Measurements from ENCODE around the gene CDH1. TPM values are rescaled to one million over a fixed set of nuclear protein-coding genes. Genes with fewer than 3 reads are reported as not detected.
A peak's percentile ranks its signal among the peaks of the same experiment; 100 is the strongest.

Gene CDH1
- total and polyA plus RNA-seq, 7 experiments from 2014 or later = 0.34 to 1.3 (median 1.2) TPM; not detected in 4

GRCh38 chr16:68704232-68704867, 32.7 kb upstream of the CDH1 start:
- Histone ChIP-seq H3K4me3 (ENCODE audit: low read length) (no peak overlapping the region), H3K27ac (ENCODE audit: low read depth, low read length) (no peak overlapping the region), H3K27me3 (ENCODE audit: control insufficient read depth in 2 of 2, insufficient read depth in 2 of 2, low read length in 2 of 2) (no peaks in the 10 kb centered on the region), H3K4me1 (ENCODE audit: control insufficient read depth in 2 of 2, insufficient read depth in 2 of 2, low read length in 2 of 2) (no peaks in the 10 kb centered on the region), H3K36me3 (ENCODE audit: control insufficient read depth in 2 of 3, insufficient read depth in 3 of 3, low read length in 3 of 3) (no peaks in the 10 kb centered on the region), H3K9me3 (ENCODE audit: control insufficient read depth in 2 of 3, low read length in 3 of 3) (no peaks in the 10 kb centered on the region)
- no peak overlapping the region for H3K27ac Mint-ChIP-seq
- no peak overlapping the region for H3K4me3 Mint-ChIP-seq
- H3K36me3 Mint-ChIP-seq = no peaks in the 10 kb centered on the region
- no peaks in the 10 kb centered on the region for H3K9me3 Mint-ChIP-seq
- H3K27me3 Mint-ChIP-seq = no peaks in the 10 kb centered on the region
- POLR2A ChIA-PET = no interaction called here
- intact Hi-C loops (cut with micrococcal nuclease) = loop anchor here (1.0 to 5.0 kb wide), 4 partner anchors 96 to 418 kb away; partner anchors contain the start of gene TANGO6 (in 1 of the 2)
- ATAC-seq (peak; percentile 72), DNase-seq (peak in 8 of 9 donors; percentile 9 to 66 (median 31))
- CTCF ChIA-PET = no interaction called here
- peaks cover 0 to 4% (median 0%) of the 10 kb centered on the region in 7 donors for H3K4me1 Mint-ChIP-seq

GRCh38 chr16:68707340-68708152, 29.5 kb upstream of the CDH1 start:
- Mint-ChIP-seq H3K4me3 (no peak overlapping the region), H3K4me1 (peaks cover 0 to 8% (median 5%) of the 10 kb centered on the region in 7 donors), H3K27ac (peak overlapping the region in 1 of 9 donors; percentile 21), H3K27me3 (peaks cover 0 to 17% (median 11%) of the 10 kb centered on the region in 5 donors), H3K9me3 (no peaks in the 10 kb centered on the region), H3K36me3 (no peaks in the 10 kb centered on the region)
- ChIA-PET POLR2A (no interaction called here), CTCF (interaction anchor here (0.5 kb wide), 1 partner anchor 331 kb away, joined by 3 read pairs; no protein-coding TSS in a partner anchor)
- no peak overlapping the region for H3K27ac ChIP-seq (ENCODE audit: low read depth, low read length)
- H3K36me3 ChIP-seq (ENCODE audit: control insufficient read depth in 2 of 3, insufficient read depth in 3 of 3, low read length in 3 of 3) = no peaks in the 10 kb centered on the region
- no peak overlapping the region for H3K4me3 ChIP-seq (ENCODE audit: low read length)
- H3K4me1 ChIP-seq (ENCODE audit: control insufficient read depth in 2 of 2, insufficient read depth in 2 of 2, low read length in 2 of 2) = no peaks in the 10 kb centered on the region
- DNase-seq (no peak), ATAC-seq (no peak)
- intact Hi-C loops (cut with micrococcal nuclease) = no loop called here
- no peaks in the 10 kb centered on the region for H3K27me3 ChIP-seq (ENCODE audit: control insufficient read depth in 2 of 2, insufficient read depth in 2 of 2, low read length in 2 of 2)
- H3K9me3 ChIP-seq (ENCODE audit: control insufficient read depth in 2 of 3, low read length in 3 of 3) = no peaks in the 10 kb centered on the region

- no peak for DNase-seq
- no peak overlapping the region for H3K4me3 ChIP-seq (ENCODE audit: low read length)
- intact Hi-C loops (cut with micrococcal nuclease) = no loop called here
- H3K27ac Mint-ChIP-seq = no peak overlapping the region
- H3K36me3 ChIP-seq (ENCODE audit: control insufficient read depth in 2 of 3, insufficient read depth in 3 of 3, low read length in 3 of 3) = no peaks in the 10 kb centered on the region
- H3K4me1 Mint-ChIP-seq = peaks cover 0 to 7% (median 5%) of the 10 kb centered on the region in 7 donors
- H3K9me3 ChIP-seq (ENCODE audit: control insufficient read depth in 2 of 3, low read length in 3 of 3) = no peaks in the 10 kb centered on the region
- no peaks in the 10 kb centered on the region for H3K9me3 Mint-ChIP-seq
- H3K27me3 ChIP-seq (ENCODE audit: control insufficient read depth in 2 of 2, insufficient read depth in 2 of 2, low read length in 2 of 2) = no peaks in the 10 kb centered on the region
- H3K27me3 Mint-ChIP-seq = peaks cover 2 to 27% (median 16%) of the 10 kb centered on the region in 5 donors
- no peak overlapping the region for H3K27ac ChIP-seq (ENCODE audit: low read depth, low read length)
- no peaks in the 10 kb centered on the region for H3K4me1 ChIP-seq (ENCODE audit: control insufficient read depth in 2 of 2, insufficient read depth in 2 of 2, low read length in 2 of 2)
- H3K4me3 Mint-ChIP-seq = no peak overlapping the region
- no peak for ATAC-seq
- POLR2A ChIA-PET = no interaction called here
- CTCF ChIA-PET = no interaction called here
- H3K36me3 Mint-ChIP-seq = no peaks in the 10 kb centered on the region
These were observed 26.9 kb upstream of the CDH1 start for GRCh38 chr16:68710211-68710610.

- no peak overlapping the region for H3K4me3 ChIP-seq (ENCODE audit: low read length)
- H3K27ac ChIP-seq (ENCODE audit: low read depth, low read length) = no peak overlapping the region
These were observed 25.5 kb upstream of the CDH1 start for GRCh38 chr16:68711421-68712139.

GRCh38 chr16:68713361-68713760, 23.7 kb upstream of the CDH1 start:
- no peaks in the 10 kb centered on the region for H3K9me3 ChIP-seq (ENCODE audit: control insufficient read depth in 2 of 3, low read length in 3 of 3)
- ChIA-PET CTCF (no interaction called here), POLR2A (no interaction called here)
- Mint-ChIP-seq H3K27me3 (peaks cover 2 to 27% (median 16%) of the 10 kb centered on the region in 5 donors), H3K27ac (no peak overlapping the region), H3K9me3 (peaks cover 0 to 10% (median 0%) of the 10 kb centered on the region in 11 donors), H3K4me3 (no peak overlapping the region), H3K4me1 (peaks cover 0 to 7% (median 5%) of the 10 kb centered on the region in 7 donors), H3K36me3 (no peaks in the 10 kb centered on the region)
- intact Hi-C loops (cut with micrococcal nuclease) = no loop called here
- H3K36me3 ChIP-seq (ENCODE audit: control insufficient read depth in 2 of 3, insufficient read depth in 3 of 3, low read length in 3 of 3) = no peaks in the 10 kb centered on the region
- ATAC-seq (no peak), DNase-seq (no peak)
- H3K4me1 ChIP-seq (ENCODE audit: control insufficient read depth in 2 of 2, insufficient read depth in 2 of 2, low read length in 2 of 2) = no peaks in the 10 kb centered on the region
- no peaks in the 10 kb centered on the region for H3K27me3 ChIP-seq (ENCODE audit: control insufficient read depth in 2 of 2, insufficient read depth in 2 of 2, low read length in 2 of 2)
- H3K27ac ChIP-seq (ENCODE audit: low read depth, low read length) = no peak overlapping the region
- H3K4me3 ChIP-seq (ENCODE audit: low read length) = no peak overlapping the region

More at GRCh38 chr16:68711421-68712139, 25.5 kb upstream of the CDH1 start:
- intact Hi-C loops (cut with micrococcal nuclease) = no loop called here
- no peaks in the 10 kb centered on the region for H3K4me1 ChIP-seq (ENCODE audit: control insufficient read depth in 2 of 2, insufficient read depth in 2 of 2, low read length in 2 of 2)
- no peaks in the 10 kb centered on the region for H3K36me3 ChIP-seq (ENCODE audit: control insufficient read depth in 2 of 3, insufficient read depth in 3 of 3, low read length in 3 of 3)
- peaks cover 0 to 7% (median 5%) of the 10 kb centered on the region in 7 donors for H3K4me1 Mint-ChIP-seq
- H3K9me3 Mint-ChIP-seq = no peaks in the 10 kb centered on the region
- H3K27ac Mint-ChIP-seq = no peak overlapping the region
- H3K36me3 Mint-ChIP-seq = no peaks in the 10 kb centered on the region
- ChIA-PET CTCF (no interaction called here), POLR2A (no interaction called here)
- ATAC-seq (peak; percentile 84), DNase-seq (no peak)
- H3K4me3 Mint-ChIP-seq = no peak overlapping the region
- peaks cover 2 to 27% (median 16%) of the 10 kb centered on the region in 5 donors for H3K27me3 Mint-ChIP-seq
- no peaks in the 10 kb centered on the region for H3K9me3 ChIP-seq (ENCODE audit: control insufficient read depth in 2 of 3, low read length in 3 of 3)
- no peaks in the 10 kb centered on the region for H3K27me3 ChIP-seq (ENCODE audit: control insufficient read depth in 2 of 2, insufficient read depth in 2 of 2, low read length in 2 of 2)

- Histone ChIP-seq H3K27me3 (ENCODE audit: control insufficient read depth in 2 of 2, insufficient read depth in 2 of 2, low read length in 2 of 2) (no peaks in the 10 kb centered on the region), H3K36me3 (ENCODE audit: control insufficient read depth in 2 of 3, insufficient read depth in 3 of 3, low read length in 3 of 3) (no peaks in the 10 kb centered on the region), H3K27ac (ENCODE audit: low read depth, low read length) (no peak overlapping the region), H3K4me3 (ENCODE audit: low read length) (no peak overlapping the region), H3K9me3 (ENCODE audit: control insufficient read depth in 2 of 3, low read length in 3 of 3) (no peaks in the 10 kb centered on the region), H3K4me1 (ENCODE audit: control insufficient read depth in 2 of 2, insufficient read depth in 2 of 2, low read length in 2 of 2) (no peaks in the 10 kb centered on the region)
- Mint-ChIP-seq H3K9me3 (peaks cover 0 to 10% (median 0%) of the 10 kb centered on the region in 11 donors), H3K27me3 (peaks cover 2 to 16% (median 6%) of the 10 kb centered on the region in 5 donors), H3K4me1 (peaks cover 0 to 13% (median 5%) of the 10 kb centered on the region in 7 donors), H3K27ac (no peak overlapping the region), H3K36me3 (peaks cover 0 to 2% (median 0%) of the 10 kb centered on the region in 5 donors), H3K4me3 (no peak overlapping the region)
- DNase-seq = no peak
- ATAC-seq = no peak
- POLR2A ChIA-PET = no interaction called here
- CTCF ChIA-PET = no interaction called here
- intact Hi-C loops (cut with micrococcal nuclease) = no loop called here
These were observed 21.6 kb upstream of the CDH1 start for GRCh38 chr16:68715471-68715870.
